NCI-H187 treated with DMSO at 0.1 percent for 48 hours (cell line): ENCODE results near the gene BICC1.

ENCODE experiments used
- DNase-seq: peaks from one replicate; lab custom pipeline; 2025; lab: John Stamatoyannopoulos, UW

The BICC1 gene

DNA sequence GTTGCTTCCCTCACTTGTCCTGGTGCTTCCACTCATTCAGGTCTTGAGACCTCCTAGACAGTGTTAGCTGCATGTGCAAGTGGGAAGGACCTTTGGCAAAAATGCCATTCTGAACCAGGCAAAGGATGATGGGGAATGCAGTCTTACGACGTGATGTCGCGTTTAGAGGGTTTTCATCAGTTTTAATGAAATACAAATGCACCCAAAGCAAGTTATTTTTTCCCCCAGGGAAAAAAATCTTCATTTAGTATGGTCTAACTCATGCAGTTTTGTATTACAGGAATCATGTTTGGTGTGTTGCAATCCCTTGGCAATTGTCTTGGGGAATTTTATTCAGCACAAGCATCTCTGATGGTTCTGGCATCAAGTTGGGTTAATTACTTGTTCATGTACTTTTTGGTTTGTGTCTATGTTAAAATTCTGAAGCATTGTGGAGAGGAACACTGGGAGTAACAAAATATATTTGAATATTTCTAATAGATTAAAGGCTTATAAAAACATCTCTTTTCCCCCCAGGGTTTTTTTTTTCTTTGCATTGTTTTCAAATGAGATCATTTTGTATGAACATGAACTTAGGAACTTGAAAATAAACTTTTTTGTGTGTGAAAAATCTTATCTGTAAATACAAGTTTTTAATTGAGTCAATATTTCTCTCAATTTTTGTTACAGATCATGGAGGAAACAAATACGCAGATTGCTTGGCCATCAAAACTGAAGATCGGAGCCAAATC lies 188.9 kb downstream of the BICC1 start:
- DNase-seq, result no peak

DNA sequence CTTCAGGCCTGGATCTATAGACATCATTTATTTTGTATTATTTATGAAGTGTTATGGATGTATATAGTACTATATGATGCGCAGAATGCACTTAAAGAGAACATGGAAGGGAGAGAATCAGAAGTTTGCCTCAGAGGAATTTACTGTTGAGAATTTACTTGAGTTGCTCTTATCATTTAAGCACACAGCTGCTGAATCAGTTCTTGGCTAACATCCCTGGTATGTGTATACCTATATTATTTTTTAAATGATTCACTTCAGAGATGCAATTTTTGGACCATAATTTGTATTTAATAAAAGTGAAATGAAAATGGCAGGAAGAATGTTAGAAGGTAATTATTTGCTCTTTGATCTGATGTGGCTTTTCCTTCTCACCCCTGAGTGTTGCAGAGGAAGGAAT lies 191.6 kb downstream of the BICC1 start:
- DNase-seq, result no peak

DNA sequence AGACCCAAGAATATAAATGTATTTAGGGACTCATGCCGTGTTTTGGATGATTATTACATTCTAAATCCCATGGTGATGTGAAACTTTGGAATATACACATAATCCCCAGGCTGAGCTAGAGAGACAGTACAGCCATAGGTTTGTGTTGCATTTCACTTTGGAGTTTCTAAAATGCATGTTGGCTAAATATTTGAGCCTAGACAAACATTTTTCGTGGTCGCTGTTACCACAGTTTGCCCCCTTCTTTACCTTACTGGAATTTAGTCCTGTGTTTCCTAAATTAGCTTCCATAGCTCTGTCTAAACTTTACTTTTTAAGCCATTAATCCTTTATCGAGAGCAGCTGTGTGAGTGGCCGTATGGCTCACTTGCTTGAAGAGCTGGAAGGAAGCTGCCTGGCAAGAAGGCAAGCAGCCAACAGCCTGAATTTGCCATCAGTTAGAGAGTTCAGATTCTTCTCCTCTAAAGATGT lies 192.0 kb downstream of the BICC1 start:
- no peak for DNase-seq

DNA sequence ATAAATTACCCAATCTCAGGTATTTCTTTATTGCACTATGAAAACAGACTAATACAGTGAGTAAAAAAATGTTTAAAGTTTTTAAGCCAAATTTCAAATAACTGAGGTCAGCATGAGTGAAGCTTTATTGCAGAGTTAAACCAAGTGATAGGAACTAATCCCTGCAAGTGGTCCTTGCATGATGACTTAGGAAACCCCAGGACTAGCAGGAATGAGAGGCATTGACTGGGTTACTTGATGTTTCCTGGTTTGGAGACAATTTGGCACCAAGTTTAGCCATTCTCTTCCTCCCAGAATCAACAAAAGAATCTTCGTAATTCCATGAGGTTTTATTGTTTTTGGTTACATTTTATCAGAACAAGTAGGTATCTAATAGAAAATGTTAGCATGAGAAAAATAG lies 194.2 kb downstream of the BICC1 start:
- no peak for DNase-seq

DNA sequence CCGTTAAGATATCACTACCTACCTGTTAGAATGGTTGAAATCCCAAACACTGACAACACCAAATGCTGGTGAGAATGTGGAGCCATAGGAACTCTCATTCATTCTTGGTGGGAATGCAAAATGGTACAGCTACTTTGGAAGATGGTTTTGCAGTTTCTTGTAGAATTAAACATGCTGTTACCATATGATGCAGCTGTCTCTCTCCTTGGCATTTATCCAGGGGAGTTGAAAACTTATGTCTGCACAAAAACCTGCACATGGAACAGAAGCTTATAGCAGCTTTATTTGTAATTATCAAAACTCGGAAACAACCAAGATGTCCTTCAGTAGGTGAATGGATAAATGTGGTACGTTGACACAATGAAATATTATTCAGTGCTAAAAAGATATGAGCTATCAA lies 199.5 kb downstream of the BICC1 start:
- DNase-seq, result no peak

DNA sequence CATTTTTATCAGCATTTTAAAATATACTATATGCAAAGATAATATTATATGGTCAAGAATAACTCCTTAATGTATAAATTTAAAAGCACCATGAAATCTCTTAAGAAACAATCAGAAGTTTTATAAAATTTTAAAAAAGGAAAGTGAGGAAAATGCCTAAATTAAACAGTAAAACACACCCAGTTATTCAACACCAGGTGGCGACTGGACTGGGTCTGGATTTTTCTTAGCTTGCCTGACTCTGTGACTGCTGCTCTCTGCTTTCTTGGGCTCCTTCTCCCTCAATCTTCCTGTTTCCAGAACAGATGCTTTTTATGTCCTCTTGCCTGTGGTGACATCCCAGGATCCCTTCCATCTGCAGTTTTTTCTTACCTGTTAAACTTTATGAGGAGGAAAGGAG lies 200.3 kb downstream of the BICC1 start:
- DNase-seq, result no peak

DNA sequence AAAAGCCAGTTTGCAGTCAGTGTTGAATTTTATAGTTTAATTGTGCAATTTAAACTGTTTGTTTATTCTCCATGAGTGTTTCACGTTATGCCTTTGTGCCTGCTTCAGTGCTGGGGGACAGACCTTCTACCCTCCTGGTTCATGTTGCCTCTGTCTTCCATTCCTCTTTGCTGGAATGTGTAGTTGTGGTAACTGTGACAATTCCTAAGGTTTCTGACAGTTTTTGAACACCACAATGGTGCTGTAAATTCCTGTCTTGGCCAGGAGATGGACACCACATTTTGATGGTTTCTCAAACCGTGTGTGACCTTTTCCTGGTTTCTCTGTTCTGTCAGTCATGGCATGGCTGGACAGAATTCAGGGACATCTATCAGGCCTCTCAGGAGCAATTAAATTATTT lies 201.7 kb downstream of the BICC1 start:
- DNase-seq, result no peak

DNA sequence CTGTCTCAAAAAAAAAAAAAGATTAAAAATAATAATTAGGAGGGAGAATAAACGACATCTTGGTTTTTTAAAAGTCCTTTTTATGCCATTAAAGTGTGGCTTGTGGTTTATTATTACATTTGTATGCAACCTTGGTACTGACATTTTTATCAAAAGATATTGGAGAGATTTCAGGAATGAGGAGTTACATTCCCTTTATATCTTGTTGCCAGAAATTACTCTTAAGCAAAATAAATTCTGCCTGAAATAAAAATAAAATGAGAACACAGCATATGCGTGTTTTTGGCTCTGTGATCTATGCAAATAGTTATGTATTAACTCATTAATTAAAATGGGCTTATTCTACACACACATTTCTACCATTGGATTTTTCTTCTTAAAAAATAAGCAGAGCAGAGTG lies 202.4 kb downstream of the BICC1 start:
- DNase-seq, result no peak

DNA sequence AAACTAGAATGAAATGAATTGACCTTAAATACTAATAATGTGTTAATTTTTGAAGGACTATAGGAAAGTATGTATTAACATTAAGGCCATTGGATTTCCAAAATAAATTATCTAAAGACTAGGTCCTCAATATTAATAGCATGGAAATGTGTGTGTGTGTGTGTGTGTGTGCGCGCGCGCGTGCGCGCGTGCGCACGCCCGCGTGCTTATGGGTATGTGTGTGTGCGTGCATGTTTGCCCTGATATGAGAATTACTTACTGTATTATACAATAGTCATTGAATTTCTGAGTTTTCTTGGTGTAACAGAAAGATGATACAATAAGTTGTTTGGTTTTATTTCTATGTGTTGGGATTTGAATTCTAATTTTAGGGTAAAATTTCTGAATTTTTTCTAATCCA lies 205.9 kb downstream of the BICC1 start:
- DNase-seq, result no peak

DNA sequence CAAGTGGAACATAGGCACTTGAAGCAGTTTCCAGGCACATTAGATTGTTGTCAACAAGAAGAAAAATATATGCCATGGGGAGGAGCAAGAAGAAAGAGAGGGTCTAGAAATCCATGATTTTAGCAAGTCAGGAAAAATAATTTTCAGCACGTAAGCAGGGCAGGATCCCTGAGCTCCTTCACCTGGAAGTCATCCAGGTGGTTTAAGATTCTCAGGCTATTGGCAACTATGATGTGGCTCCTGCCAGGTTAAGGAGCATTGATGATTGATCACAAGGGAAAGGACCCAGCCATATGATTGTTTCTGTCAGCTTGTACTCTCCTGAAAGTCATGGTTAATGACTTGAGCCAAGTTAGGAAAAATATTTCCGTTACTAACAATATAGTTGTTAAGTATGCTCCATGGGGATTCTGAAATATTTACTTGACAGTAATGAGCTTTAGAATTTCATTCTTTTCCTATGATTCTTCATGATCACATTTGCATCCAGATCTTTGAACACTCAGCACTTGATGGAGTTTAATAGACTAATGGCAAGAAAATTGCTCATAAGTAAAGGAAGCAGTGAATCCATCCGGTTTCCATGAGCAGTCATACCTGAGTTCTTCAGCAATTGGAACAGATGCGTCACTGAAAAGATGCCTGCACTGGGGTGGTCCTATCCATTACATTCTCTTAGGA lies 209.1 kb downstream of the BICC1 start:
- no peak for DNase-seq

DNA sequence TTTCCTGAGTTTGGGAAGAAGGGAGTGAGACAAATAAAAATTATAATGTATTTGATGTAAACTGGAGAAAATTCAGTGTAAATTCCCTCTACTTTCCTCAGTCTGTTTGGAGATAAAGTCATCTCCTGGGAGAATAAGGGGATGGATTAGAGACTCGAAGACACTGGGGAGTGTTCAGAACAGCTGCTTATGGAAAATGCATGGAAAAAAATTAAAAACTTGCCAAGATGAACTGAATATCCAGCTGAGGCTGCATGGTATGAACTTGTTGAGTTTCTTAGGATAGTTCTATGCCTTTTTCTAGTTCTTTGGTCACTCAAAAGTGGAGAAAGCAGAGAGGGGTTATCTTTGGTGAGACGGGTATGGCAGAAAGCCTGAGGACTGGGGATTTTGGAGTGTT lies 210.5 kb downstream of the BICC1 start:
- no peak for DNase-seq

DNA sequence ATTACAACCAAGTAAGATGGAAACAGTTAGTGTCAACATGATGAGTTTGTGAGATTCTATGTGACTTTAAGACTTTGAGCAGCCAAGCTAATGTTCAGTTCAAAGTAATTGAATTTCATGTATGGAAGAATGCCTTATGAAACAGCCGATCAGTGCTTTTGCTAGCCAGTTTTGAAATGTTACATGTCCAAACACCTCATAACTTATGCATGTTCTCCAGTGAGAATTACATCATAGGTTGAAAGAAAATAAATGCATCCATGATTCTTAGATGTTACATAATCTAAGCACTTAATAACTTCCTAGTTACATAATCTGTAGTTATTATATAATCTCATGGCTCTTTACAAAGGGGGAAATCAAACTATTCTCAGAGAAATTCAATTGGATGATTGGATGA lies 211.3 kb downstream of the BICC1 start:
- no peak for DNase-seq

DNA sequence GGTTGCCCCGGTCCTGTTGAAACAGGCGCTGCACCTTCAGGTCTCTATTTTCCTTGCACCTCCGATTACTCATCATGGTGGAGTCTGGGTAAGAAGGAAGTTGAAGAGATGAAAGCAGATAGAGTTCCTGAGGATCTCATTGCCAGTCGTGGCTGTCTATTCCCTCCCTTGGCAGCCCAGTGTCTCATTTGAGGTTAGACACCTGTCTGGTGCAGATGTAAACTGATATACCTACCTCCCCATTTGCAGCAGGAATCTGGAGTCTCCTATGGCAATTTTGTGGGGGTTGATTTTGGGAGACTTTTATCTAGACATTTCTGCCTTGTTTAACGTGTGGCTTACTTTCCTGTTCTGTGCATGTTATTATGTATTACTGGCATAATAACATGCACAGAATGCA lies 212.1 kb downstream of the BICC1 start:
- no peak for DNase-seq

DNA sequence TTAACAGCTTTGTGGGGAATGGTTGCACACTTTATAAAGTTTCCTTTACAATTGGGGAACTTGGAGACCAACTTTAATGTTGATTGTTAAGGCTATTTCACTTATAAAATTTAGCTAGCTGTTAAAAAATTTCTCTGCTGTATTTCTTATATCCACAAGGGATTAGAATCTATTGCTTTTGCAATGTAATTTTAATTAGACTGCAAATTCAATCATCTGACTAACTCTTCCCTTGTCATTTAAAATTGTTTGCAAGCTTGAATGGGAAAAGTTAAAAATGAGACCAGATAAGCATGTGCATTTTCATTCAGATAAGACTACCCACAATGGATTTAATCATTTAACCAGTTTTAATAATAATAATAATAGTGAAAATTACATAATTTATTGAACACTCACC lies 213.2 kb downstream of the BICC1 start:
- DNase-seq, result no peak

DNA sequence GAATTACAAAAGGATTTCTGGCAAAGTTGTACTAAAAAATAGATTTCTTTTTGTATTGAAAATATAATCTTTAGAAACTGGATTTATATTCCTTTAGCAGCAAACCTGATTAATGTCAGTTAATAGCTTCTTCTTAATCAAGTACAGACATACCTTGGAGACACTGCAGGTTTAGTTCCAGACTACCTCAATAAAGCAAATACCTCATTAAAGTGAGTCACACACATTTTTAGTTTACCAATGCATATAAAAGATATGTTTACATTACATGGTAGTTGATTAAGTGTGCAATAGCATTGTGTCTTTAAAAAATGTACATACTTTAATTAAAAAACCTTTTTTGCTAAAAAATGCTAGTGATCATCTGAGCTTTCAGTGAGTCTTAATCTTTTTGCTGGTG lies 215.0 kb downstream of the BICC1 start:
- no peak for DNase-seq

DNA sequence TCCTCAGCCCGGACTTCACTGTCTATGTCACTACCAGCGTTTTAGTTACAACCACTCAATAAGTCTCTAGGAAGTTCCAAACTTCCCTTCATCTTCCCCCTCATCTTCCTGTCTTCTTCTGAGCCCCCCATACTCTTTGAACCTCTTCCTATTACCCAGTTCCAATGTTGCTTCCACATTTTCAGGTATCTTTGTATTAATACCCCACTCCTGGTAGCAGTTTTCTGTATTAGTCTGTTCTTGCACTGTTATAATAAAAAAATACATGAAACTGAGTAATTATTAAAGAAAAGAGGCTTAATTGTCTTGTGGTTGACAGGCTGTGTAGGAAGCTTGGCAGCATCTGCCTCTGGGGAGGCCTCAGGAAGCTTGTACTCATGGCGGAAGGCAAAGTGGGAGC lies 218.6 kb downstream of the BICC1 start:
- DNase-seq, result no peak

DNA sequence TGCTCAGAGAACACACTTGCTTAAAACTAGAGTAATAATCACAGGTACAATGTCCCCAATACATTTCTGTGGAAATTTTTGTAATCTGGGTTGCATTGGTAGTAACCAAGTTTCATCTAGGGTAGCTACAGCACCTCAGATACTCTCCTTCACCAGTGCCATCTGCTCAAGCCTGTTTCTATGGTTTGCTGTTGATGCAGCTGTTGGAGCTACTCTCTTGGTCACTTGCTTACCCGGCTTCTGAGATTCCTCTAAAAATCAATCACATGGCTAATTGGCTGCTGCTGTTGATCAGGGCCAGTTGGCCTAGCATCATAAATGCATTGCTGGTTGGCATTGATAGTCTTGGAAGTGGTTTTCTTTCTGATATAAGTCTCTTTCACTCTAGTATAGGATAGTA lies 220.8 kb downstream of the BICC1 start:
- DNase-seq, result no peak

DNA sequence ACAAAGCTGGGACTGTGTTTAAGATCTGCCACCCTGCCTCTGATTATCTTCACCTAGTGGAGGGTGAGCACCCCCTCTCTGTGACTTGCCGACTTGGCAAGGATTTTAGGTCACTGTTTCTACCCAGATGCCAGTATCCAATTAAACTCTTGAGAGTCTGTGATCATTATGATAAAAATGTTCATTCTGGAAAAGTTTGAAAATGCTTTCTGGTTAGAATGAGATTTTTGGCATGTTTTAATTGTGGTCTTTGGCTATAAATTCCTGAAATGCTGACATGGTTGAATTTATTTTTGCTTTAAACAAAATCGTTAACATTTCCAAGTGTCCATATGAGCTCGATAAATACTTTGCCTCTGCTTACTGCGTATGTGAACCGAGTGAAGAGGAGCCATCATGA lies 221.4 kb downstream of the BICC1 start:
- no peak for DNase-seq

DNA sequence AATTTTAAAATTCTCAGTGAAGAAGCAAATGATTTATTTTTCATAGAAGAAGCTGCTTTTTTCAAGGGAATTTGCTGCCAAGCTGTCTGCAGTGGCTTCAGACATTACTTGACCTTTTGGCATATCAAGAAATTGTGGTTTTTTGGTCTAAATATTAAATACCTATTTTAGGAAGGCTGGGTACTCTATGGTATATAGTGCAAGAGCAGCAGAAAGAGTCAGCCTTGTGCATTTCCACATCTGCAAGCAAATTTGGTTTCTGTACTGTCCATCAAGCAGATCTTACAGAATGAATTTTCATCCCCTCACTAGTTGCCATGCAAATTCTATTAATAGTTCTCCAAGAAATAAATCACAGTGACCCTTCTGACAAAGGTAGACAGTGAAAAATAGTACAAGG lies 222.0 kb downstream of the BICC1 start:
- no peak for DNase-seq

DNA sequence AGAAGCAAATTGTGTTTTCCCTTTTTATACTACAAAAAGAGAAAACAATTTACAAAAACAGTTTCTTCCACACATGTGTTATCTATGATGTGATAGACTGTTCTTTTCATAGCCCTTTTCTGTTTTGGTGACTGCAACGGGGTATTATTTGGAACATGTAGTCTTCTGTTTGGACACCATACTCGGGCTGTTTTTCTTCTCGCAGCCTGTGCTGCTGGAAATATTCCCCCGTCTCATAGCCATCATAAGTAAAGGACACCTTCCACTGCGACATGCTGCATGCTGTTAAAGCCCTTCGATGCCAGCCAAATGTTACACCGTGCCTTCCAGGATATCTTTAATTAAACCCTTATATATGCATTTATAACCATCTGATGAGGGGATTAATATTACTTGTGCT lies 222.4 kb downstream of the BICC1 start:
- DNase-seq, result no peak

DNA sequence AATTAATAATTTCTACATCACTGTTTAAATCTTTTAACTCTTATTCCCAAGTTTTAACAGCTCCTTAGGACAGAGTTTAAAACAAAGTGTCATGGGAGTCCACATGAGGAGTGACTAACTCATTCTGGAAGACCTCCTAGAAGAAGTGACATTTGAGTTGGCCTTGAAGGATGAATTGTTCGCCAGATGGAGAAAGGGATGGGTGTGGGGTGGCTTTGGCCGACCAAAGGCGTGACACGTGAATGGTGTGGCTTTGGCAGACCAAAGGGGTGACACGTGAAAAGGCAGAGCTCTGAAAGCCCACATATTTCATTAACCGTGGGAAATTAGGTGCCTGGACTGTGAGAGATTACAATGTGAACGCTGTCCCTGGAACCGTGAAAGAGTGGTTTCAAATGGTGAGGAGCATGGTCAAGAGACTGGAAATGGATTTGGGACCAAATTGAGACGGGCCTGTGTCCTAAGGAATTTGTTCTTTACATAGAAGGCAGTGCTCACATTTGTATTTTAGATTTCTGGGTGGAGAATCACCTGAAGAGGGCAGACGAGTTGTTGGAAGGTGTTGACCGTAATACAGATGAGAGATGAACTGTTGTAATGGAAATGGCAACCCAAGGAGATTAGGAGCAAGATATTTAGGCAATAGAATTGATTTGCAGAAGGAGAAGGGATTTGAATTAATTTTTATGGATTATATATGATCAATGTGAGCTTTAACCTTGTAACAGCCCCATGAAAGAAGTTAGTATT lies 228.1 kb downstream of the BICC1 start:
- no peak for DNase-seq

DNA sequence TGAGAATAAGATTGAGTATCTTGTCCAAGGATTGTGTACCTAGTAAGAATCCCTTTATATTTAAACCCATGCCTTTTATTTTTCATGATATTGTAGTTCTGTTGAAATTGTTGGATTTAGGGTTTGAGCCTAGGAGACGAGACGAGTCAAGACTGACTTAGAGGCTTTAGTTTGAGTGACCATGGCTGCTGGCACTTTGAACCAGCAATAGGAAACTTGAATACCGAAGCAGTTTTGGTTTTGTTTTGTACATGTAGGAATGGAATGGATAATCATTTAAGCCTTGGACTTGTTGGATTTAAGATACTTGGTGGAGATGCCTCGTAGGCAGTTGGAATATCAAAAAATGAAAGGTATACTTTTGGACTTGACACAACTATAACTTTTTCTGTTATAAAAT lies 229.0 kb downstream of the BICC1 start:
- no peak for DNase-seq

DNA sequence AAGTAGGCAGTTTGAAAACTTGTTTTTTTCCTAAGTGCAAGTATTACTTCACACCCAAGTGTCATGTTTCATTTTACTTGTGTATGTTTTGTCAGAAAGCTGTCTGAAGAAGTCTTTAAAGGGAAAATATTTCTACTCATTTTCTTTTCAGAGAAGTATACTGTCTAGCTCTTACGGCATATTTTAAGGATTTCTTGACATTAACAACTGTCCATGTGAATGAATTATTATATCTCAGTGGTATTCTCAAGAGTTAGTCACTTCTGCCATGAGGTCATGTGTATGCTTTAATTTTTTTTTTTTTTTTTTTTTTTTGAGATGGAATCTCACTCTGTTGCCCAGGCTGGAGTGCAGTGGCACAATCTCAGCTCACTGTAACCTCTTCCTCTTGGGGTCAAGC lies 229.5 kb downstream of the BICC1 start:
- no peak for DNase-seq
